GM12872 (cell line): Measurements from ENCODE around the gene LCNL1.

Experiments
- CTCF ChIP-seq: IDR thresholded peaks from 3 replicates; pipeline ENCODE4 v1.5.1; 2011; ENCODE audit warnings: low read depth, mild to moderate bottlenecking, low read length, moderate library complexity; ENCODE audit not compliant: insufficient read depth

The LCNL1 gene

GRCh38 chr9:136949817-136950655, 32.8 kb upstream of the LCNL1 start:
- TF ChIP-seq CTCF, result peak; percentile 49

GRCh38 chr9:136950656-136951276, 32.0 kb upstream of the LCNL1 start:
- no peak for TF ChIP-seq CTCF

- TF ChIP-seq CTCF, result no peak
These were observed 31.1 kb upstream of the LCNL1 start, which contains the start of gene LCN12 for GRCh38 chr9:136951541-136952320. Gene LCN12, plus strand, starts transcription at chr9:136952273. Its CDS starts 55 bp downstream, at chr9:136952328.

- no peak for TF ChIP-seq CTCF
These were observed 30.4 kb upstream of the LCNL1 start for GRCh38 chr9:136952321-136952850.

GRCh38 chr9:136952876-136953770, 29.7 kb upstream of the LCNL1 start:
- no peak for TF ChIP-seq CTCF

GRCh38 chr9:136953771-136954269, 29.0 kb upstream of the LCNL1 start:
- no peak for TF ChIP-seq CTCF
